HL-60 (cell line): ENCODE data around the gene RELT.

Experiments
- CTCF ChIP-seq: IDR thresholded peaks from one replicate; pipeline ENCODE4 v1.5.1; 2011; ENCODE audit warnings: low read length, control low read depth, inconsistent platforms; ENCODE audit not compliant: insufficient read depth
- POLR2AphosphoS5 ChIP-seq: IDR thresholded peaks from 2 replicates; pipeline ENCODE4 v1.6.1; 2012; ENCODE audit warnings: low read depth
- REST ChIP-seq: IDR thresholded peaks from 2 replicates; pipeline ENCODE4 v1.6.1; 2012; ENCODE audit warnings: low read depth; ENCODE audit not compliant: insufficient replicate concordance

- no peak for TF ChIP-seq CTCF
- no peak for TF ChIP-seq REST
- TF ChIP-seq POLR2AphosphoS5, result no peak
Observed at GRCh38 chr11:73375830-73376159, 404 bp upstream of the RELT start.
